ENCODE results near the gene MMP14. TPM values are rescaled to one million over a fixed set of nuclear protein-coding genes. Genes with fewer than 3 reads are reported as not detected.
A peak's percentile ranks its signal among the peaks of the same experiment; 100 is the strongest.
"Not testable (repeated sequence)": the region's sequence is repeated elsewhere in the genome, so short reads cannot be mapped to it uniquely, and the experiment has no call there.

MMP14 gene
- total RNA-seq, 2 donors from 2014 or later, result 59.1 to 82.8 TPM

GRCh38 chr14:22822016-22822570 is 14.3 kb upstream of the MMP14 start:
- no peak for TF ChIP-seq CTCF (IDR thresholded peaks at IDR 0.05)
- H3K4me1 ChIP-seq, result no peaks in the 10 kb centered on the region
- H3K27ac ChIP-seq, result peak overlapping the region; percentile 7
- H3K9ac ChIP-seq (ENCODE audit: low read depth in 2 of 2, low read length in 2 of 2), result peak overlapping the region in 1 of 2 donors; percentile 61
- intact Hi-C loops (cut with DNase I), result loop anchor here (2.0 kb wide), 1 partner anchor 31 kb away; no protein-coding TSS in a partner anchor
- no peak for DNase-seq
- peak overlapping the region; percentile 34 for H3K4me3 ChIP-seq
- no peaks in the 10 kb centered on the region for H3K9me3 ChIP-seq
- no peaks in the 10 kb centered on the region for H3K27me3 ChIP-seq
- H3K36me3 ChIP-seq, result no peaks in the 10 kb centered on the region

- Histone ChIP-seq H3K9me3 (no peaks in the 10 kb centered on the region), H3K27me3 (no peaks in the 10 kb centered on the region), H3K9ac (ENCODE audit: low read depth in 2 of 2, low read length in 2 of 2) (peak overlapping the region in 1 of 2 donors; percentile 61), H3K4me1 (no peaks in the 10 kb centered on the region), H3K4me3 (peak overlapping the region; percentile 34), H3K36me3 (no peaks in the 10 kb centered on the region), H3K27ac (peak overlapping the region; percentile 7)
- peak; percentile 81 for TF ChIP-seq CTCF (IDR thresholded peaks at IDR 0.05)
- intact Hi-C loops (cut with DNase I), result loop anchor here (2.0 kb wide), 1 partner anchor 30 kb away; no protein-coding TSS in a partner anchor
- peak; percentile 84 for DNase-seq
These were observed 13.8 kb upstream of the MMP14 start for GRCh38 chr14:22822571-22823098.

- no peak for TF ChIP-seq CTCF (IDR thresholded peaks at IDR 0.05)
- Histone ChIP-seq H3K27ac (no peak overlapping the region), H3K36me3 (no peaks in the 10 kb centered on the region), H3K9ac (ENCODE audit: low read depth in 2 of 2, low read length in 2 of 2) (peak overlapping the region in 1 of 2 donors; percentile 2), H3K4me1 (no peaks in the 10 kb centered on the region), H3K27me3 (no peaks in the 10 kb centered on the region), H3K4me3 (no peak overlapping the region), H3K9me3 (no peaks in the 10 kb centered on the region)
- intact Hi-C loops (cut with DNase I), result no loop called here
- DNase-seq, result no peak
These were observed 11.6 kb upstream of the MMP14 start for GRCh38 chr14:22824711-22825359.

- peak overlapping the region; percentile 83 for H3K4me3 ChIP-seq
- H3K27ac ChIP-seq, result peak overlapping the region; percentile 71
- peak overlapping the region; percentile 39 to 91 for H3K9ac ChIP-seq (ENCODE audit: low read depth in 2 of 2, low read length in 2 of 2)
- H3K27me3 ChIP-seq; H3K9me3 ChIP-seq; intact Hi-C loops (cut with DNase I); DNase-seq; H3K36me3 ChIP-seq; H3K4me1 ChIP-seq: not testable (repeated sequence)
These were observed 7.2 kb upstream of the MMP14 start for GRCh38 chr14:22829076-22829660.

GRCh38 chr14:22829661-22830442 is 6.5 kb upstream of the MMP14 start, which contains the start of gene MRPL52:
Gene MRPL52 (plus strand): TSS chr14:22829887. CDS start chr14:22829913, 26 bp downstream.
- intact Hi-C loops (cut with DNase I), result no loop called here
- DNase-seq, result peak; percentile 93
- Histone ChIP-seq H3K27ac (peak within 1 kb of the TSS; percentile 71), H3K4me1 (no peaks in the 10 kb centered on the region), H3K36me3 (no peaks in the 10 kb centered on the region), H3K4me3 (peak within 1 kb of the TSS; percentile 83), H3K9me3 (no peaks in the 10 kb centered on the region), H3K9ac (ENCODE audit: low read depth in 2 of 2, low read length in 2 of 2) (peak within 1 kb of the TSS; percentile 85 to 91), H3K27me3 (no peaks in the 10 kb centered on the region)
- no peak for TF ChIP-seq CTCF (IDR thresholded peaks at IDR 0.05)

All from colonic mucosa (tissue), 4 donors.